ELF-1 (cell line): ENCODE measurements around the gene UPF3A.
A peak's percentile ranks its signal among the peaks of the same experiment; 100 is the strongest.
"Not testable (repeated sequence)": the region's sequence is repeated elsewhere in the genome, so short reads cannot be mapped to it uniquely, and the experiment has no call there.

ENCODE experiments used
- DNase-seq: peaks from one replicate; pipeline ENCODE4 v3.0.0-alpha.2; 2016; ENCODE audit warnings: low read depth, low spot score

Gene UPF3A, protein sequence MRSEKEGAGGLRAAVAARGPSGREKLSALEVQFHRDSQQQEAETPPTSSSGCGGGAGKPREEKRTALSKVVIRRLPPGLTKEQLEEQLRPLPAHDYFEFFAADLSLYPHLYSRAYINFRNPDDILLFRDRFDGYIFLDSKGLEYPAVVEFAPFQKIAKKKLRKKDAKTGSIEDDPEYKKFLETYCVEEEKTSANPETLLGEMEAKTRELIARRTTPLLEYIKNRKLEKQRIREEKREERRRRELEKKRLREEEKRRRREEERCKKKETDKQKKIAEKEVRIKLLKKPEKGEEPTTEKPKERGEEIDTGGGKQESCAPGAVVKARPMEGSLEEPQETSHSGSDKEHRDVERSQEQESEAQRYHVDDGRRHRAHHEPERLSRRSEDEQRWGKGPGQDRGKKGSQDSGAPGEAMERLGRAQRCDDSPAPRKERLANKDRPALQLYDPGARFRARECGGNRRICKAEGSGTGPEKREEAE

DNA sequence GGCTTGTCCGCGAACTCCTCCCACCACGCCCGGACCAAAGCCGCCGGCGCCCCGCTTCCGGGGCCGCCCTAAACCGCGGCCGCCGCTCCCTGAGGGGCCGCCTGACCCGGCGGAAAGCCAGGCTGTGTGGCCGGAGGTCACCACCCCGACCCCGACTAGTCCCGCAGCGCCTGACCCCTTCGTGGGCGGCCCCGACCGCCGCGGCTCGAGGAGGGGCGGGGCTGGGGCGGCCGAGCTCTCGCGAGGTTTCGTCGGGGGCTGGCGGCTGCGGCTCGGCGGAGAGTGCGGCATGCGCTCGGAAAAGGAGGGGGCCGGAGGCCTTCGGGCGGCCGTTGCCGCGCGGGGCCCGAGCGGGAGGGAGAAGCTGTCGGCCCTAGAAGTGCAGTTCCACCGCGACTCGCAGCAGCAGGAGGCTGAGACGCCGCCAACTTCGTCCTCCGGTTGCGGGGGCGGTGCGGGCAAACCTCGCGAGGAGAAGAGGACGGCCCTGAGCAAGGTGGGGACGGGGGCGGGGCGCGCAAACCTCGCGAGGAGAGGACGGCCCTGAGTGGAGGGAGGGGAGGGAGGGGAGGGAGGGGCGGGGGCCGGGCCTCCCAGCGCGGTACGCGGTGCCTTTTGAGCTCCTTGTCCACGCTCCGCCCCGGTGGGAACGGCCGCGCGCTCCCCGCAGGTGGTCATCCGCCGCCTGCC is at the start of gene UPF3A:
Gene UPF3A (plus strand): TSS at position 251 of the 690 bp plus-strand sequence. CDS start 39 bp downstream, at position 290.
- DNase-seq: peak; percentile 93

DNA sequence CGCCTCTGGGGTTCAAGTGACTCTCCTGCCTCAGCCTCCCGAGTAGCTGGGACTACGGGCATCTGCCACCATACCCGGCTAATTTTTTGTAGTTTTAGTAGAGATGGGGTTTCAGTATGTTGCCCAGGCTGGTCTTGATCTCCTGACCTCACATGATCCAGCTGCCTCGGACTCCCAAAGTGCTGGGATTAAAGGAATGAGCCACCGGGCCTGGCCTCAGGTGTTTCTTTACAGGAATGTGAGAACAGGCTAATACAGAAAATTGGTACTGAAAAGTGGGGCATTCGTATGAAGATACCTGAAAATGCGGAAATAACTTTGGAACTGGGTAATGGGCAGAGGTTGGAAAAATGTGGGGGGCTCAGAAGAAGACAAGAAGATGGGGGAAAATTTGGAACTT is 49.5 kb upstream of the UPF3A start:
- DNase-seq: no peak

DNA sequence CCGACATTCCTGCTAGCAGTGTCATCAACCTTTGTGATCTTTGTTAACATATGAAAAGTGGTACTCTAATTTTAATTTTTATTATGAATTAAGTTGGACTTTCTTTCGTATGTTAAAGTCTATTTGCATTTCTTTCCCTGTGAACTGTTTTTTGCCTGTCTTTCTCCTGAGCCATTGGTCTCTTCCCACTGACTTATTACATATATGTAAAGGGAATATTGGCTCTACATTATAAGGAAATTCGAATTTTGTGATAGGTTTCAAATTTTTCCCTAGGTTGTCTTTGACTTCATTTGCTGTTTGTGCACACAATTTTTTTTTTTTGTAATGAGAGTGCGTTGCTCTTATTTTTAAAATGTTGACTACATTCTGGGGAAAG is 47.1 kb upstream of the UPF3A start:
- DNase-seq: no peak

DNA sequence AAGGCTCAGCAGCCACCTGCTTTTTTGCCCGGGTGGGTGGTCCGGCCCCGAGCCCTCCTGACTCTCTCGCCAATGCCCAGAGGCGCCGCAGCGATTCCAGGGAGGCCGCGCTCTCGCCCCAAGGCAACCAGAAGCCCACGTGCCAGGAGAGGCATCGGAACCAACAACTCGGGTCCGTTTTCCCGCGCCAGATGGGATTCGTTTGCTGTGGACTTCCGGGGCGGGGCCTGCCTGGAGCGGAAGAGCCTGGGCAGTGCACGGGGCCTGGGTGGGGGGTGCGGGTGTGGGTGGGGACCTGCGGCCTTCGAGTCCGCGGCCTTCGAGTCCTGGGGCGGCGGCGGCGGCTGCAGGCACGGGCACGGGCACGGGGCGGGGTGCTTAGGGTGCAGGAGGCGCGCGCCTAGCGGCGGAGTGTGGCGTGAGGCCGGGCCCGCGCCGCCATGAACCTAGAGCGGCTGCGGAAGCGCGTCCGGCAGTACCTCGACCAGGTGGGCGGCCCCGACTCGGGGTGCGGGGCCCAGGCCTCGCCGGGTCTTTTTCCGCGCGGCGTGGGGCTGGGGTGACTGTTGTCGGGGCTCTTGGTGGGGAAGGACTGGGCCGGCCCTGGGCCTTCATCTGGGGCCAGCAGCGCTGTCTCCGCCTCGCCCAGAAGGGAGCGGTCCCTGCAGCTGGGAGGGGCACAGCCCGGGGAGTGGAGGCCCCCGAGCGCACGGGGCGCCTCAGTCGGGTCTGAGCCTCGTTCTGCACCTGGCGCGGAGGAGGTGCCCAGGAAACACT is 46.6 kb upstream of the UPF3A start, which contains the start of gene CDC16:
Gene CDC16 (plus strand): TSS at position 253 of the 777 bp plus-strand sequence. CDS start 188 bp downstream, at position 441.
- peak; percentile 87 for DNase-seq

DNA sequence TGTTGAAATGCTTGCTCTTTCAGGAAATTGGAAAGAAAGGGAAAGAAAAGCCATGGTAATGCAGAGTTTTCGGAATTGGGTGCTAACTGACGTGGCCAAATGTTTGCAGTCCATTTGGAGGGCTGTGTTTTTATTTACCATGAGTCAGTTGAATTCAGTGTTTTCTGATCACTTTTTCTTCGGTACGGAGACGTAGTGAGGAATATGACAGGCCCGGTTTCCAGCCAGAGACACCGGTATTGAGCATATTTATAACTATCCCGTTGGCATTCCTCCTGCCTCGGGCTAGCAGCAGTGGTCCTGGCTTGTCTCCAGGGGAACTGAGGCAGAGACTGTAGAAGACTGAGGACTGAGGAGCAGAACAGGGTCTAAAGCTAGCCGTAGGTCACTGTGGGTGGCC is 45.7 kb upstream of the UPF3A start:
- no peak for DNase-seq

DNA sequence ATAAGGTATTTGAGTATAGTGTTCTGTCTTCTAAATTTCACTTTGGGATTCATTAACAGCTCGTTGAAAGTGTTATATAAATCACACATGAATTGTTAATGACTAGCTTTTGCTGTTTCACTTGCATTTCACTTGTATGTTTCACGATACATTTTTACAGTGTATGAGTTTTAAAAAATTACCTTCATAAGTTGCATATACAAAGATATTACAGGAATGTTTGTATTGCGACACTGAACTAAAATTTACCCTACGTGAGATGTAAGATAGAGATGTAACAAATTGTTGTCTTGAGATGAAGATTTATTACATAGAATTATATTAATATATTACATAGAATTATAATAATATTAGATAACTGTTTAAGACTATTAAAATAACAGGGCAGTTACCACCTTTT is 45.2 kb upstream of the UPF3A start:
- no peak for DNase-seq

DNA sequence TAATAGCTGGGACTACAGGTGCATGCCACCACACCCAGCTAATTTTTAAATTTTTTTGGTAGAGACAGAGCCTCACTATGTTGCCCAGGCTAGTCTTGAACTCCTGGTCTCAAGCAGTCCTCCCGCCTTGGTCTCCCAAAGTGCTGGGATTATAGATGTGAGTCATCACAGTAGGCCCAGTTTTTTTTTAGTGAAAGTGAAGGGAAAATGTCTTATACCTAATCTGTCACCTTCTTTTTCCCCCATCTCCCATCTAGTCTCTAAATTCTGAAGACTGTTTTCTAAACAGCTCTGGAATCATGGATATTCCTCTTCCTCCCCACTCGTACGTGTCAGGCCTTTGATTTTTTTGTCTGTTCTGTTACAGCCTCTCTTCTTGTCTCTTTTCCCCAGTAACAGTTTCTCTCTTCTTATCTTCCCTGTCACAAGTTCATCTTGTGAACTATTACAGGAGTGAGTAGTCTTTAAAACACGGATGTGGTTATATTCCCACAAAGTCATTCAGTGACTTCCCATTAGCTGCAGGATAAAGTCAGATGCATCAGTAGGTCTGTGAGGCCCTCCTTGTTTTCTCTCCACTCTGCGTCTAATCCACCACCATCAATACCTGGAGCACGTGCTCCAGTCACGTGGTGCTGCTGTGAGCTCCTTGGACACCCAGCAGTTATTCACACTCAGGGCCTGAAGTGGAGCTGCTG is 43.8 kb upstream of the UPF3A start:
- DNase-seq: no peak

DNA sequence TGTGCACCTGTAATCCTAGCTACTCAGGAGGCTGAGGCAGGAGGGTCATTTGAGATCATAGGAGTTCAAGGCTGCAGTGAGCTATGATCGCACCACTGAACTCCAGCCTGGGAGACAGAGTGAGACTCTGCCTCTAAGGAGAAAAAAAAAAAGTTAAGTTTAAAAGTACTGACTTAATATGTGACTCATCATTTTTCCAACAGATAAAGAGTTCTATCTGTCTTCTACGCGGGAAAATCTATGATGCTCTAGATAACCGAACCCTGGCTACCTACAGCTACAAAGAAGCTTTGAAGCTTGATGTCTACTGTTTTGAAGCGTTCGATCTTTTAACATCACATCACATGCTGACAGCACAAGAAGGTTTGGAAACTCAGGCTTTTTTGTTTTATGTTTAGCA is 39.5 kb upstream of the UPF3A start:
- no peak for DNase-seq

DNA sequence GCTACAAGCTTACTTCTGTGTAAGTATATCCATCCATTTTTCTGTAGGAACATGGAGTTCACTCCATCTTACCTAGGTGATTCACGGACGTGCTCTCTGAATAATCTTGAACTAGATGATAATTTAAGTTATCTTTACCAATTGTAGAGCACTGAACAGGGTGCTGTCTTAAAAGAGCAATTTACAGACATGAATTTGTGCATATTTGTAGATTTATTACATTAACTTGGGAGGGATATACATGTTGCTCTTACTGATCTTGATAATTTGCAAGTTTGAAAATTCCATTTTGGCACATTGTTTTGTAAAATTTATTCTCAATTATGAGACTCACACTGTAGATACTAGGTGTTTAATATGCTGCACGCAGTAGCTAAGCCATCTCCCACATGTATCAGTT is 37.4 kb upstream of the UPF3A start:
- no peak for DNase-seq

DNA sequence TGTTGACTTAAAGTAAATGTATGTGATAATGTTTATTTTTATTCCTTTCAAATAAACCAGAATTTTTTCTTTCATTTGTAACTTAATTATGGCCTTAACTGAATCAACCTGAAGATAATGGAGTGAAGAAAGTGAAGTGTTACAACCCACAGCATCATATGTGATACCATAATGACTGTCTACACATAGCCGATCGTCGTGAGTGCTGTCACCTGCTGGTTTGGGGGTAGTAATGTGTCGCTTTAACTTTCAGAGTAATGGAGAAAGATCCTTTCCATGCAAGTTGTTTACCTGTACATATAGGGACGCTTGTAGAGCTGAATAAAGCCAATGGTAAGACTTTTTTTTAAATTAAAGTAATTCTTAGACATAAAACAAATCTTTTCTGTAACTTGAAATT is 36.8 kb upstream of the UPF3A start:
- no peak for DNase-seq

DNA sequence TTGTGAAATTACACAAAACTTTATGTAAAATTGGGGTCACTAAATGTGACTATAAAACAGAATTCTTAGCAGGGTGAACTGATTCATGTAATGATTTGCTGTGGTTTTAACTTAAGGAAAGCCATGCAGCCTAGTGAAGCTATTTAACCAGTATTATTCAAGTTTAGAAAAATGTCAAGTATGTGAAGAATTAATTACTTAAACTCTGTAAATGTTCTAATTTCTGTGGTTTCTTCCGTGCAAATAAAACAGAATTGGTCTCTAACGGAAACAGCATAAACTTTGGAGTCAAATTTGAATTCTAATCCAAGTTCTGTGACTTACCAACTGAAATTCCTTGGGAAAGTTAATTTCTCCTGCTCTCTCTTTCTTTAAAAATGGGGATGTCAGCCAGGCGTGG is 33.4 kb upstream of the UPF3A start:
- DNase-seq: no peak

DNA sequence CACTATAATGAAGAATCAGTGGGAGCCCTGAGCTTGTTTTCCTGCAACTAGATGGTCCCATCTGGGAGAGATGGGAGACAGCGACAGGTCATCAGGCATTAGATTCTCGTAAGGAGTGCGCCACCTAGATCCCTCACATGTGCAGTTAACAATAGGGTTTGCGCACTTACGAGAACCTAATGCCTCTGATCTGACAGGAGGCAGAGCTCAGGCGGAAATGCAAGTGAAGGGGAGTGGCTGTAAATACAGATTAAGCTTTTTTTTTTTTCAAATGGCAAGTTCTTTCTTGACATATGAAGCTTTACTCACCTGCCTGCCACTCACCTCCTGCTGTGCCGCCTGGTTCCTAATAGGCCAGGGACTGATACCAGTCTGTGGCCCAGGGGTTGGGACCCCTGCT is 32.3 kb upstream of the UPF3A start:
- no peak for DNase-seq

DNA sequence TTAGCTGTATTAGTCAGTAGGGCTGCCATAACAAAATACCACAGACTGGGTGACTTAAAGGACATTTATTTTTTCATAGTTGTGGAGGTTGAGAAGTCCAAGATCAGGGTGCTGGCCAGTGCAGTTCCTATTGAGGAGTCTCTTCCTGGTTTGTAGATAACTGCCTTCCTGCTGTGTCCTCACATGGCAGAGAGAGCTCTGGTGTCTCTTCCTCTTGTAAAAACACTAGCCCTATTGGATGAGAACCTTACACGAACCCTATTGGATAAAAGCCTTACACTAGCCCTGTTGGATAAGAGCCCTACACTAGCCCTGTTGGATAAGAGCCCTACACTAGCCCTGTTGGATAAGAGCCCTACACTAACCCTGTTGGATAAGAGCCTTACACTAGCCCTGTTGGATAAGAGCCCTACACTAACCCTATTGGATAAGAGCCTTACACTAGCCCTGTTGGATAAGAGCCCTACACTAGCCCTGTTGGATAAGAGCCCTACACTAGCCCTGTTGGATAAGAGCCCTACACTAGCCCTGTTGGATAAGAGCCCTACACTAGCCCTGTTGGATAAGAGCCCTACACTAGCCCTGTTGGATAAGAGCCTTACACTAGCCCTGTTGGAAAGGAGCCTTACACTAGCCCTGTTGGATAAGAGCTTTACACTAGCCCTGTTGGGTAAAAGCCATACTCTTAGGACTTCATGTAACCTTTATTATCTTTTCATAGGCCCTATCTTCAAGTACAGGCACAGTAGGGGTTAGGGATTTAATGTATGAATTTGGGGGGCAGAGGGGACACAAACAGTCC is 29.6 kb upstream of the UPF3A start:
- not testable (repeated sequence) for DNase-seq

DNA sequence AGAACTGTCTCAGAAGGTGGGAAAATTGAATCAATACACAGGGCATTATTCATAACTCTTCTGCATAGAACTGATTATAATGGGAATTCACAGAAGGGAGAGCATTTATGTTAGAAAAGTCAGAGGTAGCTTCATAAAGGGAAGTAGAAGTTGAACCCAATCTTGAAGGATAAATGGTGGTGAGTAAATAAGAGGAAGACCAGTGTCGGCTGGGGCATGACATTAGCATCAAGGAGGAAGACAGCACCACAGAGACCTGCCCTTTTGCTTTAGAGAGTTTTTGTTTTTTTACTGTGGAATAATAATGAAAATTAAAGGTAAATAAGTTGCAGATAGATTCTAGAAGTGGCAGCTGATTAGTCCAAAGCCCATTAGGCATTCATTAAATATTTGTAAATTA is 24.9 kb upstream of the UPF3A start:
- DNase-seq: no peak

DNA sequence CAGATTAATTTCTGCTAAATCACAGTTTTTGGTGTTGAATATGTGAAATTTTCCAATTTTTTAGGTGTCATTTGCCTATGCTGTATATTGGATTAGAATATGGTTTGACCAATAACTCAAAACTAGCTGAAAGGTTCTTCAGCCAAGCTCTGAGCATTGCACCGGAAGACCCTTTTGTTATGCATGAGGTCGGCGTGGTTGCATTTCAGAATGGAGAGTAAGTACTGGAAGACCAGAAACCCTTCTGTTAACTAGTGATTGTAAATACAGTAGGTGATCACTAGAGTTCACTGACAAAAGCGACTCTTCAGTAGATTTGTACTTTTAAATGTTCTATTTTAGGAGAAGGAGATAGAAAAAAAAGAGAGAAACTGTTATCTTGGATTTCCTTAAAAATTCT is 24.4 kb upstream of the UPF3A start:
- DNase-seq: peak; percentile 36

DNA sequence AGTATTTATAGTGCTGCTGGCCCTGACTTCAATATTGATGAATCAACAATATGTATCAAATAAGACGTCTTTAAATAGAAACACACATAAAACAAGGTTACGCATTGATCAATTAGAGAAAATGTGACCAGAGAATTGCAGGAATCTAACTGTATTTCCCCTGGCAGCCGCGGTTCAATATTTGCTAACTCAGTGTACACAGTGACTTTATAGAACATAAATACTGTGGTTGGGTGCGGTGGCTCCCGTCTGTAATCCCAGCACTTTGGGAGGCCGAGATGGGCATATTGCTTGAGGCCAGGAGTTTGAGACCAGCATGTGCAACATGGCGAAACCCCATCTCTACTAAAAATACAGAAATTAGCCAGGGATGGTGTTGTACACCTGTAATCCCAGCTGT is 22.8 kb upstream of the UPF3A start:
- DNase-seq: no peak

DNA sequence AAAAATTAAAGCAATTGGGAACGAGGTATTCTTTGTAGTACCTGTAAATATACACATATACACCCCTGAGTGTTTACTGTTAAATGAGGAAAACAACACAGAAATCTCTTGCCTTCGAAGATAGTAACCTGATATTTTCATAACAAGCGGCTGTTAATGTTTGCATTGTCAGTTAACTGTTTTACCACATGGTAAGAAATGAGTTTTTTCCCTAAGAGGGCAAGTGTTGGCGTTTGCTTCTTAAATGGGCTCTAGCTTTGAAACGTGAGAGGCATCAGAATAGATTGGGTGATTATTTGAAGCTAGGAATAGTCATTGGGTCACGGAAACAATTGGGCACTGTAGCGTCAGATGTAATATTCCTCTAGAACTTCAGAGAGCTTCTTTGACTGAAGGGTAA is 22.0 kb upstream of the UPF3A start:
- DNase-seq: no peak

DNA sequence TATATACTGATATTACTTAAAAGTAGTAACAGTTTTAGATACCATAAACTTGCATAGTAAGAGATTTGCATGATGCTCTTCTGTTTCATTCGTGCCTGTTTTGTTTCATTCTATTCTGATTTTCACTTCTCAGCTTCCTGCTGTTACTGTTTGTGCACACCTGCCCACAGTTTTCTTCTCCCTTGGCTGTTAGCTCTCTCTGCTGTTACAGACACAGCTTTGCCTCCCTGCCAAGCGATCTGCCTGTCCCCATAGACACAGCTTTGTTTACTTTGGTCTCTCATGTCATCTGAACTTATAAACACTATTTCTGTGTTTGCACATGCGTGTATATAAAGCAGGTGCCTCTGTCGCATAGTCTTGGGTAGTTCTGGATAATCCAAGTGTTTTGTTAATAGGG is 21.4 kb upstream of the UPF3A start:
- no peak for DNase-seq

DNA sequence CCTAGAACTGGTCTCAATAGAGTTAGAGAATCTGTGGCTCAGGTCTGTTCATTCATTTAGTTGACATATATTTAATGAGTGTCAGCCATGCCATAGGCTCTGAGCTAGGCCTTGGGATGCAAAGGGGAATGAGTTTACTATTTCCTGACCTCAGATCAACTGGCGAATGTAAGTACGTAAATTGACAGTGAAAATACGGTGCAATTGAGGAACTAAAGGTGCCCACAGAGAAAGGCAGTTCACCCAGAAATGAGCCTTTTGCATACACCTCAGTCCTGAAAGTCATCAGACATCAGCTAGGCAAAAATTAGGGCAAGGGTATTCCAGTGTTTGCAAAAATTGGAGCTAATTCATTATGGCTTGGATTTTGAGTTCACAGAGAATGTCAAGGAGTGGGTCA is 20.6 kb upstream of the UPF3A start:
- DNase-seq: no peak

DNA sequence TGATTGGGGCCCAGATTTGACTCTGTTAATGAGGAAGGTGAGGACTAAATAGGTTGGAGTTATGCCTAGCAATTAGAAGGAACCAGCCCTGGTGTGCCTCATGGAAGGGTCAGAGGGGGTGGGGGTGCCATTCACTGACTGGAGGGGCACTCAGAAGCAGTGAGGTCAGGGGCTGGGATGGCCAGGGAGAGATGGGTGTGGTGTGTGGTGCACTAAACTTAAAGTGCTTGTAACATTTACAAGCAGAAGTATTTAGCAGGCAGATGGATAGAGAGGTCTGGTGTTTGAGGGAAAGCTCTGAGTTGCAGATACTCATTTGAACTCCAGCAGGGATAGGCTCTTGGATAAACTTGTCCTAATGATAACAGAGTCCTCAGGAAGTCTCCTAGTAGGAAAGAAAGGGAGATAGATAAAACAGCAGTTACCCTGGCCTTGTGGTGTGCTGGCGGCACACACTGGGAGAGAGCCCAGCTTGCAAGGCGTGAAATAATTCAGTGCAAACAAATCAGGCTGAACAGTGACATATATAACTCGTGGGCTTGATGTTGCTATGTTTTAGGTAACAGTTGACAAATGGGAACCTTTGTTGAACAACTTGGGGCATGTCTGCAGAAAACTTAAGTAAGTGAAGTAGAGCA is 20.0 kb upstream of the UPF3A start:
- no peak for DNase-seq
